GM19328 (cell line): ENCODE measurements around the gene PPP2R2D.

Experiments
- ATAC-seq: cut with Tn5 transposase; IDR thresholded peaks from one replicate; pipeline ENCODE4 v1.9.1; 2021; ENCODE audit warnings: mild to moderate bottlenecking, moderate library complexity; ENCODE audit not compliant: unreplicated experiment

Gene PPP2R2D

DNA sequence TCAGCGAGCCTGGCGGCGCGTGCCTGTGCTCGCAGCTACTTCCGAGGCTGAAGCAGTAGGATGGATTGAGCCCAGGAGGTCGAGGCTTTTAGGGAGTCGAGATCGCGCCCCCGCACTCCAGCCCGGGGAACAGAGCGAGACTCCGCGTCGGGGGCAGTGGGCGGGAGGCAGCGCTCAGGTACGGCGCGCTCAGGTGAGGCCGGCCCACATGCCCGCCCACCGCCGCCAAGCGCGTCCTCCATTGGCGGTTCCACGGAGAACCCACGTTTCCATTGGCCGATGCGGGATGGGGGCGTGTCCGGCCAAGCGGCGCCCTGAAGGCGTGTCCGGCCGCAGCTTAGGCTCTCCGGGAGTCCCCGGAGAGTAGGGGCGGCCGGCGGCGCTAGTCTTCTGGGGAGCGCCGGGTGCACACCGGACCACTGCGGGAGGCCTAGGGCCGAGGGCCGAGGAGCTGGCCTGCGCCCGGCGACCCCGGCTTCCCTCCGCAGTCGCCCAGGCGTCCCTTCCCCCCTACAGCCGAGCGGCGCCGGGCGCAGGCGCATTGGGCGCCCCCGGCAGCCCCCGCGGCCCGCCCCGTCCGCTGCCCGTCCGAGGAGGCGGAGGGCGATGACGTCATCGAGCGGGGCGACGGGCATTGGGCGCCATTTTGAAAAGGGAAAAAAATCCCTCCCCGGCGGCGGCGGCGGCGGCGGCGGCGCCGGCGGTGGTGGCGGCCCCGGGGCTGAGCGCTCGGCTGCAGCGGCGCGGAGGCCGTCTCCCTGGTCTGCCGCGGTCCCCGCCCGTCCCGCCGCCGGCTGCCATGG is at the start of gene PPP2R2D:
Gene PPP2R2D, plus strand, starts transcription at position 659 of the 803 bp plus-strand sequence. Its CDS starts 141 bp downstream, at position 800.
- ATAC-seq, result peak; percentile 91

DNA sequence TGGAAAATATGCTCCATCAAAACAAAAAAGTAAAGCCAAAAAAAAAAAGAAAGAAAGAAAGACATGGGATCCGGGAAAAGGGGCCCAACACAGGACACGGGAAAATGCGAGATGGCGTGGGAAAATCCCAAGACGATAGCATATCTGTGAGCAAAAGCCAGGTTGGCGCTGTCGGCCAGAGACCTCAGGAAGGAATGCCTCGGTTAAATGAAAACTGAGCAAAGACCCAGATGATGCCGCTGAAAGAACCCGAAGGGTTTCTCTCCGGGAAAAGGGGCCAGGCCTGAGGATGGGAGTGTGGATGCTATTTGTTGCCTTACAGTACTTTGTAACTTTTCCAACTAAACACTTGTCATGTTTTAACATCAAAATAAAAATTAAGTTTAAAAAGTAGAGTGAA is 49.5 kb upstream of the PPP2R2D start:
- no peak for ATAC-seq

DNA sequence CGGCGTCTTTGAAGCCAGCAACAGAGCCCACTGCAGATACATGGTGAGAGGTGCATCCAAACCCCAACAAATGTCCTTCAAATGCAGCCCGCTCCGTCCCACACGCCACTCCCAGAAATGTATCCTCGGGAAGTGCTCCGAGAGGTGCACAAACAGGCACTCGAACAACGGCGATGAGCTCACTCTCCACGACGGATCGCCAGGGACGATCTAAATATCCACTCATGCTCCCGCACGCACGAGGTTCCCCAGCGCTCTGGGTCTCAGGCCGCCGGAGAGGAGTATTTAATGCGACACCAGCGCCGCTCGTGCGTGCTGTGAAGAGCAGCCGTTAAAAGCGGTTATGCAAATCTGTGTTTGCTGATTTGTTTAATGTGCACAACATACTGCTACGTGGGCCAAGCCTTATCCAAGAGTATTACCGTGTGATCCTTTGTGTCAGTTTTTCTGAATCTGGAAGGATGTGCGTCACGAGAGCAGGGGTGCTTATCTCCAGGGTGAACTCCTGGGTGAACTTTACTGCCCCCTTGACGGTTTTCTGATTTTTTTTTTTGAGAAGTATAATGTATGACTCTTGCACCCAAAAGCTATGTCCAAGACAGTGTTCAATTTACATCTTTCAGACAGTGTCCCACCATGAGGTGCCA is 48.5 kb upstream of the PPP2R2D start:
- ATAC-seq, result no peak

DNA sequence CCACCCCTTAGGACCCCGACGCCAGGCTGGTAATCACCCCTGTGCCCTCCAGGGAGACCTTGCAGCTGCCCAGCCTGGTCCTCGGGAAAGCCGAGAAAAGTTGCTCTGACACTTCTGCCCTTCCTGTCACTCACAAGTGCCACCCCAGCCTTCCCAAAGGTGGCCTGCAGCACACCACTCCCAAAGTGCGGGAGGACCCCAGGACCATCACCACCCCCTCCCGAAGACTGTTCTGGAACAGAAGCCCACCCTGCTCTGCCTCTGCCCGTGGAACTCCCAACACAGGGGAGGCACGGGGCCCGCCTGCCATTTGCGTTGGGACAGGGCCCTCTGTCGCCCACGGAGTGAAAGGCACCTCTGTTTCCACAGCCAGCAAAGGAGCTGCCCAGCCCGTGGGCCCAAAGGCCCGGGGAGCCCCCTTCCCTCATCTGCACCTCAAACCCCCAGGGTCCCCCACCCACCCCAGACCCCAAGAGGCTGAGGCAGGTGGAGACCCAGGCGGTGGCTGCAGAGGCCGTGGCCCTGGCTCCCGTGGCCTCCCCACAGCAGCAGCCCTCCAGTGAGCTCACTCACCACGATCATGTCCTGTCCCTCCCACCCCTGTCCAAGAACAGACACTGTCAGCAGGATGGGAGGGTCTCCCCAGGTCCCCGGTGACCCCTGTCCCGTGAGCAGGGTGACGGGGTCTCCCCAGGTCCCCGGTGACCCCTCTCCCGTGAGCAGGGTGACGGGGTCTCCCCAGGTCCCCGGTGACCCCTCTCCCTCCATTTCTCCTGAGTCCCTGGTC is 47.8 kb upstream of the PPP2R2D start:
- ATAC-seq, result no peak

DNA sequence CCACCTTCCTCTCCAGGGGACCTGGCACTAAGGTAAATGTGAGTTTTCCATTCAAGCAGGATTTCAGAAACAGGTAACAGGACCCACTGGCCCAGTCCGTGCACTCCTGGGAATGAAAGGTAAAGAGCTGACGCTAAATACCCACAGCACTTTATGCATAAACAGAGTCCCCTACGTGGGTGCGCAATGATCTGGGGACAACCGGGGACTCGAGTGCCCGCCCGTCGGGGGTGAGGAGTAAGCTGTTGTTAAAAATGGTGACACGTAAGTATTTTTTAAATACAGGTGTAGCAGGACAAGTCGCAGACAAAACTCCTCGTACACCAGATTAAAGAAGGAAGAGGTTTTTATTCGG is 47.2 kb upstream of the PPP2R2D start:
- ATAC-seq, result no peak

DNA sequence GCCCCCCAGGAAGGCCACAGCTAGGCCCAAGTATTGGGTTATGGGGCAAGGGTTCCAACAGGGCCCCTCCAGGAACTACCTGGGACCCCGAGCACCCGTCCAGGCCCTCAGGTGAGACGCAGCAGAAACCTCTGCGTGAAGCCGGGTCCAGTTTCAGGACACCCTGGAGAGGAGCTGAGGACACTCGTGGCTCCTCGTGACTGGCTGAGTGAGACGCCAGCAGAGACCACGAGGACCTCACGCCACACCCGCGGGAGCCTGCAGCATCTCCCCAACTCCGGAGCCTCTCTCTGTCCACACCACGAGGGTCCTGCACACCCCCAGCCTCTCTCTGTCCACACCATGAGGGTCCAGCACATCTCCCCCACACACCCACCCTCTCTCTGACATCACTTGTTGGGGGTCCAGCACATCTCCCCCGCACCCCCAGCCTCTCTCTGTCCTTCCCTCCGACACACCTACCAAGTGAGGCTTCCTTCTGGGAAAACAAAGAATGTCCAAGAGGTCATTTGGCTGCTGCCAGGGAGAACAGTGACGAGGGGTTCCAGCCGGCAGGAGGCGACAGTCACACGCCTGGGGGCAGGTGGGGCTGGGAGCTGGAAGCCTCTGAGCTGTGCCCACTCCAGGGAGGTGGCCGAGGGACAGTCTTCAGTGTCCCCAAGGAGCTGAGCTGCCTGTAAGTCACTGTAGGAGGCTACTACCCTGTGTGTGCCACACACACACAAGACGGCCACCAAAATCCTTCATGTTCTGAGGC is 46.1 kb upstream of the PPP2R2D start:
- ATAC-seq, result no peak

DNA sequence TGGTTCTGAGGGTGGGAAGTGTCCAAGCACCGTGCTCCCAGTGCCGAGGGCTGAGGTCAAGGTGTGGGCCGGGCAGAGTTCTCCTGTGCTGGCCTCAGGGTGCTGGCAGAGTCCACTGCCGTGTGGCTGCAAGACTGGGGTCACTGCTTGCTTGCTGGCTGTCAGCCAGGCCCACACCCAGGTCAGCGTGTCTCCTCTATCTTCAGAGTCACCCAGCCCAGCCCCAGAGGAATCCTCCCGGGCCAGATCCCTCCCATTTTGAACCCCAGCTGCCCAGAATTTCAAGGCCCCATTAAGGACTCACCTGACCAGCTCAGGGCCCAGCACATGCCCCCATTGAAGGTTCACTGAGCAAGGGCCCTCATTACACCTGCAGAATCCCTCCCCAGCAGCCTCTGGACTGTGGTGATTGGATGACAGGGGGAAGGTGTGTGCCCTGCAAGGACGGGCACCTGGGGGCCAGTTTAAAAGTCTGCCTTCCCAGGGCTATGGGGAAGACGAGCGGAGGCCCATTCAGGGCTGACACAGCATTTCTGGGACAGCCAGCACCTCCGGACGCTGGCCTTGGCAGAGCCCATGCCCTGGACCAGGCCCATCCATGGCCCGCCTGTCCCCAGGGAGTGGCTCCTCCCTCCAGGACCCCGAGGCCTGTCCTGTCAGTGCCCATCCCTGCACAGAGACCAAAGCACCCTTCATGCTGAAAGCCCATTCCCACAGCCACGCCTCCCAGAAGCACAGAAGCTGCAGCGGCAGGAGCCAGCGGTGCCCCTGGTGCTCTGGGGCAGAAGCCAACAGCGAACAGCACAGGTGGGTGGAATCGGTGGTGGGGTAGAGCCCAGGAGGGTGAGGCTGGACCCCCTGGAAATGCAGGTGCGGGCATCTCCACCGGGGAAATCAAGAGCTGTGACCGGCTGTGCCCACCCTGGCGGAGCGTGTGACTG is 45.1 kb upstream of the PPP2R2D start:
- no peak for ATAC-seq

DNA sequence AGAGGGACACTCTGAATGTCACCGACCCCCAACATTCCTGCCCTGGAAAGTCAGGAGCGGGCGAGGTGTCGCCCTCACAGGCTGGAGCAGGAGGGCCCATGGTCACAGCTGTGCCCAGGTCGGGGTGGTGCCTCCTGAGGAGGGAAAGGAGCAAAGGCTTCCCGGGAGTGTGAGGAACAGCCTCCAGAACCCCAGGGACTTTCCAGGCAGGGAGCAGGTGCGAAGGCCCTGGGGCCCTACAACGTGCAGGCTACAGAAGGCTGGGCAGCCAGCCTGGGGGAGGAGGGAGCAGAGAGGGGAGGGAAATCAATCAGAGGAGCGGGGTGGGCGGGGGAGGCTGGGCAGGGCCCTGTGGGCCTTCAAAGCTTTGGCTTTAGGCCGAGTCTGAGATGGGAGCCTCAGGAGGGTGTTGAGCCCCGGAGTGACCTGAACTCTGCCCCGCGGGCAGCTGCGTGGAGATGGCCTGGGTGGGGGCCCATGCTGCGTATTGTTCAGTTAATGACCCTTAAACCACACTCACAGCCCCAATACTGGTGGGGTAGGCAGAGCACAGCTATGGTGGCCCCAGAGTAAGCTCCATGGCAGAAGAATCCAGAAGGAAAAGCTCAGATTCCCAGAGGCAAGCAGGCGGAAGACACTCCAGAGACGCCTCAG is 44.2 kb upstream of the PPP2R2D start:
- no peak for ATAC-seq

DNA sequence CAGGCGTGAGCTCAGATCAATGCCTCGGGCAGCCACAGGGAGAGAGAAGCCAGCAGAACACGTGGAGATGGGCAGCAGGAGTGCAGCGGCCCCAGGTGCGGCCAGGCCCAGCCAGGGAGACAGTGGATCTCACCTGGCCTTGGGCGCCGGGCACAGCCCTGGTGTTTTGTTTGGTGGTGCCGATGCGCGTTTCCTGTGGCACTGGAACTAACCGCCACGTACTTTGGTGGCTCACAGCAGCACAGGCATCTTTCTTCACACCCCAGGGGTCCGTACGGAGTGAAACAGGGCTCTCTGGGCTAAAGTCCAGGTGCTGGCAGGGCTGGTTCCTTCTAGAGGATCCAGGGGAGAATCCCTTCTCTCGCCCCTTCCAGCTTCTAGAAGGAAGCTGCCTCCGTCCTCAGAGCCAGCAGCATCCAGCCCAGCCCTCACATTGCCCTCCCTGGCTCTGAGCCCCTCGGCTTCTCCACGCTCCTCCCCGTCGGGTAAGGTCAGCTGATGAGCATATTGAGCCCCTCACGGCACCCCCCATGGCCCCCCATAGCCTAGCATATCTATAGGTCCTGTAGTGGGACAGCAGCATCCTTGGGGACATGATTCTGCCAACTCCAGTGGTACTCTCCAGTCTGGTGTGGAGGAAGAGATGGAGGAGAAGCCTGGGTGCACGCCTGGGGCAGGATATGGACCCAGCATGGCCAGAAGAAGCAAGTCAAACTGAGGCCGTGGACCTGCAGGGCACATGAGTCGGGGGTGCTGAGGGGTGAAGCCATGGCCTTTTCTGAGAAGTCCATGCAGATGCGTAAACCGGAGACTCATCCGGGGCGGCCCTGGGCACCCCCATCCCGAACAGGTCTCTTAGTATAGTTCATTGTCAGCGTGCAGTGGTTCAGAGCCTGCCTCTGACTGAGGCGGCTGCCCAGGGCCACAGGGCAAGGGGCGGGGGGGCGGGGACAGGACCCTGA is 43.4 kb upstream of the PPP2R2D start:
- no peak for ATAC-seq

DNA sequence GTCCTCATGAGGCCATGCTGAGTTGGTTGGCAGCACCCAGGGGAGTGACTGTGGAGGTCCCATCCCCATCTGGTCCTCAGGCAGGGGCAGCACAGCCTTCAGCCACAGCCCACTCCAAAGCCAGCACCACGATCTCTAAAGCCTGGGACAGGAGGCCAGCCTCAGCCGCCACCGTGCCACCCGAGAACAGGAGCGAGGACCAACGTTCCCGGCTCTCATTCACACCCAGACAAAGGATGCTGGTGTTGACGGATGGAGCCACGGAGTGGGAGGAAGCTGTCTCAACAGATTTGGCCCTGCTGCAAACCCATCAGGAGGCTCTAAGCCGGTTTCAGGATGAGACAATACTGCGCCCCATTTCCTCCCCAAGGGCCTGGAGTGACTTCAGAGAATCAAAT is 42.7 kb upstream of the PPP2R2D start:
- ATAC-seq, result no peak

DNA sequence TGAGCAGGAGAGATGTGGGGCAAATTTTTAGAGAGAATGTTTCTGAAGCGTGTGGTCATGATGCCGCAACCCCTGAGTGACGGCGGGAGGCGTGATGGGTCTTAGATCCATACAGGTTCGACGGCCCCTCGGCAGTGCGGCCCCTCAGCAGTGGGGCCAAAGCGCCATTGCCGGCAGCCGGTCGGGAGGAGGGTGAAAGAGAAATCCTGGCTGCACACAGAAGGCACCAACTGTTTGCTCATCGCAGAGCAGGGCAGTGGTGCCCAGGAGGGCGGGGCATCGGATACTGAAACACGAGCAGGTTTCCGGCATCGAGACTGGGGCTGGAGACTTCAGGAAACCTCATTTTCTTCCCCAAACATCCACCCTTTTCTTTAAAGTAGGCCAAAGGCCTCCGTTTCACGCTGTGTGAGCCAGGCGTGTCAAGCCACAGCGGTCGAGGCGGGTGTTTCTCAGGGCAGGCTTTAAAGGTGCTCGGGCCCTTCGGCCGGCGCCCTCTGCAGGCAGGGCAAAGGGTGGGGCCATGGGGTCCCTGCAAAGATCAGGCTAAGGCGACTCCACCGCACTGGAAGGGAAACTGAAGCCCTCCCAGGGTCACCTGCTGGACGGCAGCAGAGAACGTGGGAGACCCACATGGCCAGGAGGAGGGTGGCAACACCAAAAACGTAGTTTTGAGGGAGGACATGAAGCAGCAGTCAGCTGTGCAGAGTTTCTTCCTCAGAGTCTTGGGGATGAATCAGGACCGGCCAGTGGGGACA is 42.0 kb upstream of the PPP2R2D start:
- no peak for ATAC-seq

DNA sequence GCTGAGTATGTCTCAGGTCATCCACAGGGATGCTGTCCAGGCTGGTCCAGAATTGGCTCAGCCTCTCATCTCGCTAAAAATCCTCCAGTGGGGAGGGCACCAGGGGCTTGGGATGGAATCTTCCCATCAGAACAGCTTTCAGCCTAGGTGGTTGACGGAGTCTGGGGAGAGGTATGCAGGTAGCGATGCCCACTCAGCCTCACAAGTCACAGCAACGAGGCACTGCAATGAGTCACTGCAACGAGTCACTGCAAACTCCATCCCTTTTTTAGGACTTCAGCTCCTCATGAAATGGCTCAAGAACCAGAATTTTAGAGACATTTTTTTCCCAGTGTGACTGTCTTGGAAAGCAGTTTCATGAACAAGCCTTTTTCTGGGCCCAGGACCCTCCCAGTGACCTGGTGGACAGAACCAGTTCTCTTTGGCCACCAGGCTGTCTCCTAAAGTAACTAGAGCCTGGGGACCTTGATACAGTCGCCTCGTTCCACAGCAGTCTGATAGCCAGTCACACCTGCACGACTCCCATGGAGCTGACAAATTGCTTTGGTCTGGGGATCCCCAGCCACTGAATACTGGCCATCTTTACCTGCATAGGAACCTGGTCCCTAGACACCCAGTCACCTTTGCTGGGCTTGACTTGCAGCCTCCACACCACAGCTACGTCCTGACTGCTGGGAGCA is 41.3 kb upstream of the PPP2R2D start:
- ATAC-seq, result no peak

DNA sequence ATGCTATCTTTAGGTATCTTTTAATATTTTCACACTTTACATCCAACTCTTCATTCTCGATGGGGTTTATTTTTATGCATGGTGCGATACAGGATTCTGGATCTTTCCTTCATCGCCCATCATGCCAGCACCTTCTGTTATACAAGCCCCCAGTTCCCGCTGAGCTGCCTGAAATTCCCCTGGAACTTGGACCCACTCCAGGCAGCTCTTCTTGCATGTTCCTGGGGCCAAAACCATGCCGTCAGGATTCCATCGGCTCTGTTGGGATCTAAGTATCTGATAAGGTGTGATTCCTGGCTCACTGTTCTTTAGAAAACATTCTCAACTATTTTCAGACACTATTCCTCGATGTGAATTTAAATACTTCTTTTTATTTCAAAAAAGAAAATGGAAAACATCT is 40.5 kb upstream of the PPP2R2D start:
- ATAC-seq, result no peak

DNA sequence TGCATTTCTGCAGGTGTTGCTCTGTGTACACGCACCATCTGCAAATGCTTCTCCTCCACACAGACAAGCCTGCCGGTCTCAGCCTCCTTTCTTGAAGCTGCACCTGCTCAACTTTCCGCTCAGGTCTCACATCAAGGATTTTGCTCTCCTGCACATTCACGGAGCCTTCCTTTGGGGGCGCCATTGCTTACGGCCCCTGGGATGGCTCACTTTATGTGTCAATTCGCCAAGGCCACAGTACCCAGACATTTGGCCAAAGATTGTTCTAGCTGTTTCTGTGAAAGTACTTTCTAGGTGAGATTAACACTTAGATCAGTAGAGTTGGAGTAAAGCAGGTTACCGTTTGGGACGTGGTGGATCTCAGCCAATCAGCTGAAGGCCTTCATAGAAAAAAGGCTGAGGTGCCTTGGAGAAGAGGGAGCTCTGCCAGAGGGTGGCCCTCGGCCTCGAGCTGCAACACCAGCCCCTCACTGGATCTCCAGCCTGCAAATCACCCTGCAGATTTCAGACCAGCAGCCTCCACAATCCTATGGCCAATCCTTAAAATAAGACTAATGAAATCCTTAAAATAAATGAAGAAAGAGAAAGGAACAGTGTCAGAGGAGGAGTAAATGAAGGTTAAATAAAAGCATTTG is 39.9 kb upstream of the PPP2R2D start:
- no peak for ATAC-seq

DNA sequence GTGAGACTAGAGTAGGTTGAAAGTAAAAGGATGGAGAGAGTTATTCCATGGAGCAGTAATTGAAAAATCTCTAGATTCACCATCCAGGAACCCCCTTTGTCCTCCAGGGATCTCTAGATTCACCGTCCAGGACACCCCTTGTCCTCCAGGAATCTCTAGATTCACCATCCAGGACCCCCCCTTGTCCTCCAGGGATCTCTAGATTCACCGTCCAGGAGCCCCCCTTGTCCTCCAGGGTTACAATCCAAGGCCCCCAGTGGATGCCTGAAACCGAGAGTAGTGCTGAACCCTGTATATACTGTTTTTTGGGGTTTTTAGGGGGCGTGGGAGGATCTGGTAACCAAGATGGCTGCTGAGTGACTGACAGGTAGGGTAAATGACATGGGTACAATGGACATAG is 38.3 kb upstream of the PPP2R2D start:
- ATAC-seq, result no peak

DNA sequence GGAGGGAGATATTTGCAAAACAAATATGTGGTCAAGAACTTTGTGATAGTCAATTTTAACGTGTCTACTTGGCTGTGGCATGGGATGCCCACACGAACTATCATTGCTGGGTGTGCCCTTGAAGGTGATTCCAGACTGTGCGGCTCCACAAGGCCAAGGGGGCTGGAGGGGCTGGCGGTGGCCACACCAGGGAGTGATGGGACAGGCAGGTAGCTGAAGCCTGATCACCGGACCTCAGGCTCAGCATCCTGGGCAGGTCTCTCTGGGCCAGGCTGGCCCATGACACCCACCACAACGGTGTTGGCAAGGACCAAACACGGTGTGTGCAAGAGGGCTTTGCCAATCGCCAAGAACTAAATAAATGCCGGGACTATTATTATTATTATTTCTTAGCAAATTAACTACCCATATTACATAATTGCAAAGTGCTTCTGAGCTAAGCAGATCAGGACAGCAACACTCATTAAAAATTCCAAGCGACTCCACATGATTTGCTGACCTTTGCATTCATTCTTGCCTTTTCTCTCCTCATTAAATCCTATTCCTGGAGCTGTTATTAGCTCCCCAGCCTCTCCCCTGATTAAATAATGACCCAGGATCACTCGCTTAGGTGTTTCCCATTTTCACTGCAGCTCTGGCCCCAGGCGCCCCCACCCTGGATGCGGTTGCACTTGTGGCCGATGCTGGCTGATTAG is 35.4 kb upstream of the PPP2R2D start:
- no peak for ATAC-seq
